H1 (cell line): Measurements from ENCODE around the gene EPHB3. TPM values are rescaled to one million over a fixed set of nuclear protein-coding genes. Genes with fewer than 3 reads are reported as not detected.

Experiments used
- CTCF ChIA-PET: fragments of 300-600 bp; sonication (Branson Sonifier 250); formaldehyde crosslinking; loops from one replicate; lab custom pipeline; 2021; ENCODE audit not compliant: partially characterized antibody; lab: Charles Lee
- POLR2A ChIA-PET: fragments of 300-600 bp; sonication (Branson Sonifier 250); formaldehyde crosslinking; loops from one replicate; lab custom pipeline; 2021; ENCODE audit warnings: inconsistent platforms; ENCODE audit not compliant: partially characterized antibody; lab: Charles Lee
- DNase-seq, 2 experiments: peaks; one replicate each; pipeline versions ENCODE4 v3.0.0 to v3.0.0-alpha.2; 2010 to 2022; ENCODE audit warnings: low spot score in 2 of 2, low read depth in 1 of 2, mixed read lengths in 1 of 2
- FAIRE-seq: peaks from 2 replicates; lab custom pipeline; 2011; peaks lifted over from hg19 to GRCh38; lab: Jason Lieb, UNC
- H2AFZ ChIP-seq: 2 replicates; pipeline ENCODE4 v1.8.1; 2012; ENCODE audit warnings: low read length, inconsistent platforms
- H2AK5ac ChIP-seq: 2 replicates; pipeline ENCODE4 v1.6.1; 2013; ENCODE audit warnings: low read depth, low read length
- H2BK120ac ChIP-seq: replicated peaks from 2 replicates; pipeline ENCODE3; 2013; ENCODE audit warnings: low read depth, low read length, inconsistent platforms
- H2BK12ac ChIP-seq: 2 replicates; pipeline ENCODE4 v1.6.1; 2013; ENCODE audit warnings: low read depth, low read length
- H2BK15ac ChIP-seq: 2 replicates; pipeline ENCODE4 v1.6.1; 2013; ENCODE audit warnings: low read length
- H2BK20ac ChIP-seq: 2 replicates; pipeline ENCODE4 v1.6.1; 2013; ENCODE audit warnings: low read length
- H2BK5ac ChIP-seq: 2 replicates; pipeline ENCODE4 v1.6.1; 2013; ENCODE audit warnings: low read depth, low read length
- H3K14ac ChIP-seq: 2 replicates; pipeline ENCODE4 v1.6.1; 2013; ENCODE audit warnings: inconsistent platforms; ENCODE audit not compliant: insufficient read length
- H3K18ac ChIP-seq: 2 replicates; pipeline ENCODE4 v1.6.1; 2013; ENCODE audit warnings: low read length; ENCODE audit errors: extremely low read depth
- H3K23ac ChIP-seq: 2 replicates; pipeline ENCODE4 v1.6.1; 2013; ENCODE audit warnings: inconsistent platforms; ENCODE audit not compliant: insufficient read length
- H3K23me2 ChIP-seq: 2 replicates; pipeline ENCODE4 v1.6.1; 2013; ENCODE audit warnings: low read depth, low read length
- H3K27ac ChIP-seq: 2 replicates; pipeline ENCODE4 v1.6.1; 2011; ENCODE audit warnings: low read depth, low read length, inconsistent platforms
- H3K27me3 ChIP-seq, 4 experiments: replicated peaks in 1 of 4; 1 replicate in 1 of 4; 2 replicates in 3 of 4; pipeline versions ENCODE4 v1.6.1 to v1.8.1; 2011 to 2013; ENCODE audit warnings: low read length in 3 of 4, mild to moderate bottlenecking in 3 of 4, inconsistent platforms in 2 of 4, mixed read lengths in 2 of 4, moderate library complexity in 1 of 4; ENCODE audit not compliant: control insufficient read depth in 3 of 4, insufficient read depth in 3 of 4; ENCODE audit errors: extremely low read depth in 1 of 4
- H3K36me3 ChIP-seq, 4 experiments: 2 replicates each; pipeline versions ENCODE4 v1.6.1 to v1.8.1; 2011 to 2013; ENCODE audit warnings: mild to moderate bottlenecking in 4 of 4, low read length in 3 of 4, moderate library complexity in 2 of 4, control low read depth in 1 of 4, inconsistent platforms in 1 of 4; ENCODE audit not compliant: insufficient read depth in 4 of 4, control insufficient read depth in 2 of 4
- H3K4ac ChIP-seq: replicated peaks from 2 replicates; pipeline ENCODE3; 2013; ENCODE audit warnings: low read length, low read depth, mixed read lengths, inconsistent platforms; ENCODE audit not compliant: insufficient read length
- H3K4me1 ChIP-seq, 4 experiments: replicated peaks in 1 of 4; 1 replicate in 1 of 4; 2 replicates in 3 of 4; pipeline versions ENCODE4 v1.6.1 to v1.8.1; 2011 to 2013; ENCODE audit warnings: low read length in 3 of 4, inconsistent platforms in 2 of 4, mixed read lengths in 1 of 4; ENCODE audit not compliant: insufficient read depth in 4 of 4, control insufficient read depth in 3 of 4
- H3K4me2 ChIP-seq, 2 experiments: 2 replicates each; pipeline versions ENCODE4 v1.6.1 to v1.8.1; 2011 to 2013; ENCODE audit warnings: low read depth in 2 of 2, low read length in 2 of 2, control low read depth in 1 of 2, inconsistent platforms in 1 of 2, mild to moderate bottlenecking in 1 of 2; ENCODE audit not compliant: insufficient read depth in 1 of 2
- H3K4me3 ChIP-seq, 4 experiments: fragments of 200-600, 300-600 bp in 1 of 4; sonication (generic), shearing (Covaris generic), sonication (Bioruptor Twin) in 1 of 4; 2 replicates each; pipeline versions ENCODE4 v1.5.1 to v1.8.1; 2011 to 2016; ENCODE audit warnings: low read length in 4 of 4, low read depth in 3 of 4, control low read depth in 2 of 4, inconsistent platforms in 2 of 4, mild to moderate bottlenecking in 2 of 4, mixed read lengths in 1 of 4, moderate library complexity in 1 of 4; ENCODE audit not compliant: insufficient read depth in 2 of 4; ENCODE audit errors: extremely low read depth in 1 of 4
- H3K56ac ChIP-seq: replicated peaks from 2 replicates; pipeline ENCODE3; 2013; ENCODE audit warnings: low read depth, mild to moderate bottlenecking, mixed read lengths, low read length, inconsistent platforms; ENCODE audit not compliant: insufficient read length
- H3K79me1 ChIP-seq: 2 replicates; pipeline ENCODE4 v1.6.1; 2013; ENCODE audit warnings: low read depth, low read length, control low read depth
- H3K79me2 ChIP-seq, 2 experiments: 2 replicates each; pipeline versions ENCODE4 v1.6.1 to v1.8.1; 2012 to 2013; ENCODE audit warnings: low read length in 2 of 2, mild to moderate bottlenecking in 2 of 2, inconsistent platforms in 1 of 2; ENCODE audit not compliant: insufficient read depth in 2 of 2, control insufficient read depth in 1 of 2
- H3K9ac ChIP-seq, 4 experiments: replicated peaks in 1 of 4; 1 replicate in 1 of 4; 2 replicates in 3 of 4; pipeline versions ENCODE4 v1.6.1 to v1.8.1; 2011 to 2013; ENCODE audit warnings: low read depth in 3 of 4, low read length in 3 of 4, control low read depth in 2 of 4, mild to moderate bottlenecking in 2 of 4, moderate library complexity in 2 of 4, inconsistent platforms in 1 of 4; ENCODE audit errors: extremely low read depth in 1 of 4
- H3K9me3 ChIP-seq, 2 experiments: 2 replicates each; pipeline versions ENCODE4 v1.6.1 to v1.8.1; 2012 to 2013; ENCODE audit warnings: mild to moderate bottlenecking in 2 of 2, moderate library complexity in 2 of 2, control low read depth in 1 of 2, inconsistent platforms in 1 of 2, low read depth in 1 of 2, low read length in 1 of 2, mixed read lengths in 1 of 2; ENCODE audit not compliant: insufficient read depth in 2 of 2
- H4K20me1 ChIP-seq, 2 experiments: replicated peaks in 1 of 2; 2 replicates each; pipeline versions ENCODE3 to v1.8.1; 2011 to 2013; ENCODE audit warnings: inconsistent platforms in 2 of 2, low read length in 2 of 2, mild to moderate bottlenecking in 1 of 2; ENCODE audit not compliant: insufficient read depth in 2 of 2, control insufficient read depth in 1 of 2
- H4K5ac ChIP-seq: 2 replicates; pipeline ENCODE4 v1.6.1; 2013; ENCODE audit warnings: low read length, low read depth, mixed read lengths, inconsistent platforms; ENCODE audit not compliant: insufficient read length
- H4K8ac ChIP-seq: 2 replicates; pipeline ENCODE4 v1.8.0; 2013; ENCODE audit warnings: mild to moderate bottlenecking, moderate library complexity, low read length, inconsistent platforms; ENCODE audit not compliant: insufficient read depth; ENCODE audit errors: extremely low read depth
- H4K91ac ChIP-seq: replicated peaks from 2 replicates; pipeline ENCODE3; 2013; ENCODE audit warnings: low read length, mixed read lengths, inconsistent platforms; ENCODE audit not compliant: insufficient read length
- BRCA1 ChIP-seq: IDR thresholded peaks from 2 replicates; pipeline ENCODE4 v1.6.1; 2012; ENCODE audit warnings: low read depth, low read length, improper control_type of control experiment
- CEBPB ChIP-seq: IDR thresholded peaks from 2 replicates; pipeline ENCODE4 v1.6.1; 2012; ENCODE audit warnings: low read depth, low read length
- E2F6 ChIP-seq: IDR thresholded peaks from 2 replicates; pipeline ENCODE4 v1.6.1; 2012; ENCODE audit warnings: inconsistent platforms
- FOSL1 ChIP-seq: IDR thresholded peaks from 2 replicates; pipeline ENCODE4 v1.6.1; 2011; ENCODE audit warnings: mild to moderate bottlenecking, low read depth, low read length, moderate library complexity; ENCODE audit not compliant: insufficient read depth
- JUND ChIP-seq: IDR thresholded peaks from 2 replicates; pipeline ENCODE4 v1.6.1; 2011; ENCODE audit warnings: mild to moderate bottlenecking, improper control_type of control experiment, low read length
- RAD21 ChIP-seq, 2 experiments: IDR thresholded peaks in 1 of 2; conservative IDR thresholded peaks in 1 of 2; 2 replicates each; pipeline ENCODE4 v1.6.1; 2011; ENCODE audit warnings: low read depth in 2 of 2, low read length in 2 of 2, improper control_type of control experiment in 1 of 2, inconsistent platforms in 1 of 2, mild to moderate bottlenecking in 1 of 2, moderate library complexity in 1 of 2
- RBBP5 ChIP-seq: IDR thresholded peaks from 2 replicates; pipeline ENCODE4 v1.7.1; 2012; ENCODE audit warnings: low read depth, mild to moderate bottlenecking, inconsistent platforms, low read length, moderate library complexity, borderline replicate concordance
- SP1 ChIP-seq: IDR thresholded peaks from 2 replicates; pipeline ENCODE4 v1.6.1; 2011; ENCODE audit warnings: low read depth, low read length
- TCF12 ChIP-seq: IDR thresholded peaks from 2 replicates; pipeline ENCODE4 v1.6.1; 2011; ENCODE audit warnings: low read depth, mild to moderate bottlenecking, low read length
- WGBS, 2 experiments: shearing (Covaris generic) in 1 of 2; methylation state at CpG; one replicate each; pipeline versions ENCODE4 v1.1.6 to v1.1.7; 2013 to 2015; ENCODE audit warnings: low lambda C conversion rate in 2 of 2, mixed read lengths in 2 of 2, inconsistent platforms in 1 of 2, low coverage in 1 of 2, missing lambda C conversion rate in 1 of 2; ENCODE audit not compliant: insufficient replicate concordance in 2 of 2, insufficient coverage in 1 of 2, insufficient read length in 1 of 2; ENCODE audit errors: extremely low coverage in 1 of 2, missing lambda C conversion rate in 1 of 2; 5-methylcytosine and 5-hydroxymethylcytosine counted together
- polyA plus RNA-seq, 7 experiments: library from polyadenylated mRNA; depleted of rRNA in 3 of 7; stranded (reverse) in 5 of 7; unstranded in 2 of 7; fragments of >200 nt in 5 of 7; fragments of 200-250 nt in 2 of 7; gene quantifications; 1 replicate in 5 of 7; 2 replicates in 1 of 7; 4 replicates in 1 of 7; pipeline versions ENCODE4 v1.2.1 to v1.2.3, GENCODE V29; 2011 to 2013; ENCODE audit warnings: missing spikeins in 2 of 7, mixed read lengths in 2 of 7
- total RNA-seq: library from RNA; stranded (reverse); fragmentation: NEBNext Ultra II Directional; extraction: Animal tissue kit (Norgen Biotek cat#: 25700); gene quantifications from 2 replicates; pipeline ENCODE4 v1.2.1, GENCODE V29; 2021

Gene EPHB3
- total and polyA plus RNA-seq, 2 of the 8 experiments (the other 6 are each of a cell fraction or from before 2014, with no cell fraction given): 0.41 to 0.91 TPM

- WGBS, 2 experiments: 89% methylated on average over 8 of the region's 8 CpGs; no CpG with 5 or more reads in 1 of the 2 experiments
- TF ChIP-seq TCF12 (no peak), RBBP5 (no peak), CEBPB (no peak), JUND (no peak), FOSL1 (no peak), SP1 (no peak), E2F6 (no peak), BRCA1 (no peak), RAD21 (IDR thresholded peaks at IDR 0.05 in 1 of 2, conservative IDR thresholded peaks at IDR 0.05 in 1 of 2; ENCODE audit: low read depth in 2 of 2, low read length in 2 of 2) (no peak)
- TF ChIP-seq, all 59 proteins: peak for 0
- no peak overlapping the region for H2BK120ac ChIP-seq
- H3K27me3 ChIP-seq: peaks cover 8 to 53% (median 46%) of the 10 kb centered on the region in 4 experiments
- FAIRE-seq: no peak
- no peak overlapping the region for H3K4me3 ChIP-seq
- no peak overlapping the region for H3K27ac ChIP-seq
- H4K91ac ChIP-seq: no peak overlapping the region
- no peak overlapping the region for H3K4me2 ChIP-seq
- H3K4ac ChIP-seq: no peak overlapping the region
- no peak overlapping the region for H3K56ac ChIP-seq
- H3K4me1 ChIP-seq: peaks cover 0 to 28% (median 20%) of the 10 kb centered on the region in 4 experiments; a peak in 6 of 7 replicates
- no peak overlapping the region for H3K18ac ChIP-seq
- no peaks in the 10 kb centered on the region for H3K79me2 ChIP-seq
- DNase-seq: no peak
- no peak overlapping the region for H2AK5ac ChIP-seq
- no peaks in the 10 kb centered on the region; the same call in 1 of the 2 replicates for H3K79me1 ChIP-seq
- peaks cover 23% of the 10 kb centered on the region for H3K23me2 ChIP-seq
- no peak overlapping the region for H2BK5ac ChIP-seq
- H2AFZ ChIP-seq: no peak overlapping the region
- no peaks in the 10 kb centered on the region for H4K20me1 ChIP-seq
- H3K23ac ChIP-seq: no peak overlapping the region
- no peak overlapping the region for H4K8ac ChIP-seq
- POLR2A ChIA-PET: no interaction called here
- no peak overlapping the region for H4K5ac ChIP-seq
- H2BK12ac ChIP-seq: no peak overlapping the region
- CTCF ChIA-PET: interaction anchor here (1.2 to 2.6 kb wide), 2 partner anchors 14 to 70 kb away, joined by 3 to 14 read pairs; no protein-coding TSS in a partner anchor
- H3K9me3 ChIP-seq: no peaks in the 10 kb centered on the region
- H2BK20ac ChIP-seq: 0 out of 2 replicates have a peak overlapping the region, but pooled peaks have one; percentile 18
- no peak overlapping the region for H3K14ac ChIP-seq
- no peaks in the 10 kb centered on the region for H3K36me3 ChIP-seq
- H2BK15ac ChIP-seq: no peak overlapping the region
- H3K9ac ChIP-seq: no peak overlapping the region
Measured at GRCh38 chr3:184586851-184587250, 25.3 kb downstream of the EPHB3 start.
